B cell (primary cell): ENCODE measurements around the gene CELF2.

ENCODE experiments used
- EZH2 ChIP-seq: IDR thresholded peaks from 2 replicates; pipeline ENCODE4 v1.6.1; 2012; ENCODE audit warnings: borderline replicate concordance, low read depth, mild to moderate bottlenecking, moderate library complexity, low read length; ENCODE audit not compliant: insufficient read depth, poor library complexity, severe bottlenecking
- TF ChIP-seq, protein P1 (sequence below): fragments of 200-600 bp; IDR thresholded peaks from one replicate; pipeline ENCODE4 v1.8.0; 2022; ENCODE audit warnings: antibody characterized with exemption, mild to moderate bottlenecking

DNA sequence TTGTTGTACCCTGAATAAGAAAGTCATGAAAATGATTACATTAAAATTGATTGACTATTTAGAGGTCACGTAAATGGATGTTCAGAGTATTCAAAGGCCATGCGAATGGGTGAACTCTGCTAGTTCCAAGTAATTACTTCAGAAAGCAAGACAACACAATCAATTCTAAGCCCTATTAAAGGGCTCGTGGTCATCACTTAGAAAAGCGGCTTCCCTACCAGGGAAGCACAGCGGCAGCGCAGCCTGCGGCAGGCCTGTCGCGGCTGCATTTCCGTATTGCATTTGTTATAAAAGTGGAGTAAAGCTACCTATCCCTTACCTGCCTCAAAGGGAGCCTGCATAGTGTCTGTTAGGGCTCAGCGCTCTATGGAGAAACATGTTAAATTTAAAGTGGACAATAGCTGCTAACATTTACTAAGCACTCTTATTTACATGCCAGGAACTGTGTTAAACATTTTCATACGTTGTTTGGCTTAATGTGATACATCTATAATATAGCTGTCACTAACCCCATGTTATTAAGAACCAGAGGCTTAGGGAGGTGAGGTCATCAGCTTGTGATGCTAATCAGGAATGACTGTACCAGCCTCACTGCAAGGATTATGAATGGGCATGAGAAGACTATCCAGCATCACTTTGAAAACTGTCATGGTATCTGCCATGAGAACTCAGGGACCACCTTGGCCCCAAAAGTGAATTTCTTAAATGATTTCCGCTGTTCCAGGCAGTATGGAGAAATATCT is 187.5 kb downstream of the CELF2 start:
- TF ChIP-seq, protein P1, sequence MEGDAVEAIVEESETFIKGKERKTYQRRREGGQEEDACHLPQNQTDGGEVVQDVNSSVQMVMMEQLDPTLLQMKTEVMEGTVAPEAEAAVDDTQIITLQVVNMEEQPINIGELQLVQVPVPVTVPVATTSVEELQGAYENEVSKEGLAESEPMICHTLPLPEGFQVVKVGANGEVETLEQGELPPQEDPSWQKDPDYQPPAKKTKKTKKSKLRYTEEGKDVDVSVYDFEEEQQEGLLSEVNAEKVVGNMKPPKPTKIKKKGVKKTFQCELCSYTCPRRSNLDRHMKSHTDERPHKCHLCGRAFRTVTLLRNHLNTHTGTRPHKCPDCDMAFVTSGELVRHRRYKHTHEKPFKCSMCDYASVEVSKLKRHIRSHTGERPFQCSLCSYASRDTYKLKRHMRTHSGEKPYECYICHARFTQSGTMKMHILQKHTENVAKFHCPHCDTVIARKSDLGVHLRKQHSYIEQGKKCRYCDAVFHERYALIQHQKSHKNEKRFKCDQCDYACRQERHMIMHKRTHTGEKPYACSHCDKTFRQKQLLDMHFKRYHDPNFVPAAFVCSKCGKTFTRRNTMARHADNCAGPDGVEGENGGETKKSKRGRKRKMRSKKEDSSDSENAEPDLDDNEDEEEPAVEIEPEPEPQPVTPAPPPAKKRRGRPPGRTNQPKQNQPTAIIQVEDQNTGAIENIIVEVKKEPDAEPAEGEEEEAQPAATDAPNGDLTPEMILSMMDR = no peak
- TF ChIP-seq EZH2 = no peak
